ENCODE data around the gene MLPH.

MLPH gene

DNA sequence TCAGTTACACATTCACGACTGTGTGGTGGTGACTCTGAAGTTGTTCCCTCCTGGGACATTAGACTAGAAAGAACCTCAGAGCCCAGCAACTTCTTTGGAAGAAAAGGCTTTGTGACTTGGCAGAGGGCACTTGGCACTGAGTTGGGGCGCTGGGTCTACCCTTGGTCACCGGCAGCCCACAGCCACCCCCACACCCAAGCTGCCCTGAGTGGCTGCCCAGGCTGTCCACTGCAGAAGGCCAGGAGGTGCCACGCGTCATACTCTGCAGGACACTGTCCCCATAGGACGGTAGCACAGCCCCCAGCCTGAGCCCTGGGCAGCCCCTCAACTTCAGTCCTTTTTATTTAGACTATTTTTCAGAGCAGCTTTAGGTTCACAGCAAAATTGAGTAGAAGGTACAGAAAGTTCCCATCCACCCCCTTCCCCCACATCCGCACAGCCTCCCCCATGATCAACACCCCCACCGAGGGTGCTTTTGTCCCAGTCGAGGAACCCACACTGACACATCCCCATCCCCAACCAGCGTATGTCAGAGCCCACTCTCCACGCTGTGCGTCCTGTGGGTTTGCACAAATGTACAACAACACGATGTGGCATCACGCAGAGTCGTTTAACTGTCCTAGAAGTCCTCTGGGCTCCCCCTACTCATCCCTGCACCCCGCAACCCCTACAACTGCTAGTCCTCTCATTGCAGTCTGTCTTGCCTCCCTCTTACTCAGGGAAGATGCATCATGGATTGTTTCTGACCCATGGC lies 80.4 kb downstream of the MLPH start:
- no peak overlapping the region for H3K4me3 ChIP-seq (ENCODE audit: low read depth, low read length)
- no peak for TF ChIP-seq CTCF (IDR thresholded peaks at IDR 0.05; ENCODE audit: insufficient read depth, low read depth, low read length, missing control alignments)

DNA sequence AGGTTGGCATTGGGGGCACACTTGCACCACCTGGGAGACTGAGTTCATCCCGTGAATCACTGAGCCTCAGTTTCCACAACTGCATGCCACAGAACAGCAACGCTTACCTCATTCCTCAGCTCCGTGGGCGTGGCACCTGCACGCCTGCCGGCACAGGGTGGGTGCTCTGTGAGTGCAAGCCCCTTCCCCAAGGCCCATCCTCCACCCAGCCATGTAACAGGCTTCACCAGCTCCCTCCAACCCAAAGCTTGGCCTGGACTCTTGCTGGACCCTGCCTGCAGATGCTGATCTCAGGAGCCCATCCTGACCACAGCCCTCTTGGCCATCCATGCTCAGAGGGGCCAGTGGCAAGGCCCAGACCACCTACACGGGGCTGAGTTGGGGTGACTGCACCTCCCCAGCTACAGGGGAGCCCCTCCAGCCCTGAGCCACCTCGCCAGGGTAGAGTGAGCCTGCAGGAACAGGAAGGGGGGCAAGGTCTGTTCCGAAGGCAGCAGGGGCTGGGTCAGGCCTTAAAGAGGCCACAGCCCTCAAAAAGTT lies 81.1 kb downstream of the MLPH start:
- no peak for DNase-seq (ENCODE audit: low read depth)
- H3K4me3 ChIP-seq (ENCODE audit: low read depth, low read length), result no peak overlapping the region
- no peak for TF ChIP-seq CTCF (IDR thresholded peaks at IDR 0.05; ENCODE audit: insufficient read depth, low read depth, low read length, missing control alignments)

More for the DNA sequence above, 80.4 kb downstream of the MLPH start:
- DNase-seq (ENCODE audit: low read depth), result no peak

GRCh38 chr2:237569041-237569440 lies 82.0 kb downstream of the MLPH start:
- no peak for DNase-seq (ENCODE audit: low read depth)
- H3K4me3 ChIP-seq (ENCODE audit: low read depth, low read length), result no peak overlapping the region
- no peak for TF ChIP-seq CTCF (IDR thresholded peaks at IDR 0.05; ENCODE audit: insufficient read depth, low read depth, low read length, missing control alignments)

- TF ChIP-seq CTCF (IDR thresholded peaks at IDR 0.05; ENCODE audit: insufficient read depth, low read depth, low read length, missing control alignments), result no peak
- H3K4me3 ChIP-seq (ENCODE audit: low read depth, low read length), result no peak overlapping the region
- DNase-seq (ENCODE audit: low read depth), result no peak
These were observed 82.8 kb downstream of the MLPH start for GRCh38 chr2:237569896-237570295.

GRCh38 chr2:237570776-237571335 lies 83.8 kb downstream of the MLPH start:
- no peak overlapping the region for H3K4me3 ChIP-seq (ENCODE audit: low read depth, low read length)
- no peak for DNase-seq (ENCODE audit: low read depth)
- TF ChIP-seq CTCF (IDR thresholded peaks at IDR 0.05; ENCODE audit: insufficient read depth, low read depth, low read length, missing control alignments), result no peak

GRCh38 chr2:237571551-237571950 lies 84.5 kb downstream of the MLPH start:
- no peak for DNase-seq (ENCODE audit: low read depth)
- H3K4me3 ChIP-seq (ENCODE audit: low read depth, low read length), result no peak overlapping the region
- no peak for TF ChIP-seq CTCF (IDR thresholded peaks at IDR 0.05; ENCODE audit: insufficient read depth, low read depth, low read length, missing control alignments)

Data from GM12865 (cell line).